Fibroblast of skin of left quadriceps (primary cell): Measurements from ENCODE around the gene MAPKAP1.

ENCODE experiments used
- DNase-seq, 2 experiments: peaks; one replicate each; pipeline ENCODE4 v3.0.0-alpha.2; 2013; ENCODE audit warnings: low read depth in 2 of 2

Gene MAPKAP1

DNA sequence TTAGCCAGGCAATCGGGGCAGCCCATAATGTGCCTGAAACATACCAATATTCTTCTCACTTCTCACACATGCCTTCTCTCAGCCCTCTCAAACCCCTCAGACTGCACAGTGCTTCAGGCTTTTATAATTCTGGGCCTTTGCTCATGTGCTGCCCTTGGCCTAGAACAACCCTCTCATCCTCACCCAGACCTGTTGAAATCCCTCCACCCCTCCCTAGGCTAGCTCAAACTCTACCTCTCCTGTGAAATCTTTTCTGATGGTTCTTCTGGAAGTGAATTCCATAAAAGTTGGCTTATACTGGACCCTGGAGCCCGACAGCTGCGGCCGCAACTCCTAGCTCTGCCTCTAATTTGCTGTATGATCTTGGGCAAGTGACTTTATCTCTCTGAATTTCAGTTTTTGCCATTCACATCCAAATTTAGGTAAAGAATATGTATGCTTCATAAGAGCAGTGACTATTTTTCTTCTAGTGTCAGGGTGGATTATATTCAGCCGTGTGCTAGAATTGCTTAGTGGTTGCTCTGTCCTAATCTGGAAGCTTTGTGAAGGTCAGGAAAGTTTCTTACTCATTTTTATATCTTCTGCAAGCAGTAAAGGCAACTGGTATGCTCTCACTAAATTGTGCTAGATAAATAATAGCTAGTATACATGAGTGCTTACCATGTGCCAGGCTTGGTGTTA is 221.4 kb downstream of the MAPKAP1 start:
- no peak for DNase-seq

DNA sequence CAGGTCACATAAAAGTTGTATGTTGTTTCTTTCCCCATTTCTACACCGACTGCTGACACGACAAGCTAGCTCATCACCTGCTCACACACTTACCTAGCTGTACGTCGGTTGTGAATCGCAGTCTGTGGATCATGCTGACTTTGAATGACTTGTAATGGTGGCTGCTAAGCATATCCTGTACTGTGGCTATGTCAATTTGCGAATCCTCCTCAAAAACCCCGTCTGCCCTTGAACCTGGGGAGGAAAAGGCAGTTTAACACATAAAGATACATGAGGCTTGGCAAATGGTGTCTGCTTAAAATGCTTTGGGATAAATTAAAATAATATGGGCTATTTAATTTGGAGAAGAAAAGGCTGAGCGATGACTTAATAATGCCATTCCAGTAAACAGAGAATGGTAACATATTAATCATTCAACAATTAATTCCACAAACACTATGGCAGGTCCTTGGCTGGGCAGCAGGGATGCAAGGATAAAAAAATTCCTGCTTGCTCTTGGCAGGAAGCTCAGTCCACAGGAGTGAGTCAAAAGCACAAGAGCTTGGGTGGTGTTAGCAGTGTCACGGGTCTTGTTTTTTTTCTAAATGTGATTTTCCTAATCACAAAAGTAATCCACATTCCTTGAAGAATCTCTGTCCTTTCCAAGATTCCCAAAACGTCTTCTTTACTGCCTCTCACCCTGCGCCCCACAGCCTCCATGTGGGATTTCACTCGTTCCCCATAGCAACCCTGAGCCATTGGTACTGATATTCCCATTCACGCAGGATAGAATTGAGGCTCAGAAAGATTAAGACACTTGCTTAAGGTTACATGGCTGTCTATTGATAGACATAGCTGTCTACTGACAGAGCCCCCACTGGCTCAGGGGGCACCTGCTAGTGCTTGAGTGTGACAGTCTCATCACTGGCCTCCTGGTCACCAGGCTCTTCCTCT is 222.4 kb downstream of the MAPKAP1 start:
- peak; percentile 76 to 79 for DNase-seq

DNA sequence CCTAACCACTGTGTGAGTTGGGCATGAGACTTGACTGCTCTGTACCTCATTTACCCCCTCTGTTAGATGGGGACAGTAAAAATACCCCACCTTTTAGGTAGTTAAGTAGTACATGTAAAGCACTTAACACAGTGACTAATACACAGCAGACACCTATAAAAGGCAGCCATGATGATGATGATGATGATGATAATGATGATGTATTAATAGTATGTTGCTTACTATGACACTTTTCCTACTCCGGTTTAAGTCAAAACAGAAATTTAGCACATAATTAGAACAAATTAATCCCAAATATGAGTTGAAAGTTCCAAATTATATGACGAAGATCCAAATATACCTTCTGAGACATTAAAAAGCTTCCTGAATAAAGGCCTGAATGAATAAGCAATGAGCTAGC is 223.3 kb downstream of the MAPKAP1 start:
- no peak for DNase-seq

DNA sequence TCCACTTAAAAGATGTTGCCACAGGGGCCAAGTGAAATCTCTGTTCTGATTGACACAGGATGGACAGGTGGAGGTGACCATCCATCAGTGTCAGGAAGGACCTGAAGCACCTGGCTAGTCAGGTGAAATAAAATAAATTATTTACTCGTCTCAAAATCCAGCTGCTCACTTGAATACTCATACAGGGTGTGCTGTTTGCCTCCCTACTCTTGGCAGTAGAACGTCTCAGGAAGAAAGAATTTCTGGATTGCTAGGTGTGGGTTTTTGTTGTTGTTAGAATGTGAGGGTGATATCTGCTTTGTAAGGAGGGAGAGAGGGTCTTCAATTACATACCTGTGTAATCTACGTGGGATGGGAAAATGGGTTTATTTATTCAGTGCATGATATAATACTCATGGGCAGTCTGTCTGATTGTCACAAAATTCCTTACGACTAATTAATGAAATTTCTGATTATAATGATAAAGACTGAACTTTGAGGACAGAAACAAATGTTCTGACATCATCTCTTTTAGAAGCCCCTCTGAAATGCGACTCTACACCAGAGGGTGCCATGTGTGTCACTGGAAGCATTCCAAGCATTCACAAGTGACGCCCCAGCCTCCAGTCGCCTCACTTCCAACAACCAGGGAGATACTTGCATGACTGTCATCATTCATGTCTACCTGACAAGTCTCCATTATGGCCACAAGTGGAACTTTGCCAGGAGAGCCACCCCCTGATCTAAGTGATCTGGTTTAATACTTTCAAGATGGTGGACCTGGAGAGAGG is 227.0 kb downstream of the MAPKAP1 start:
- DNase-seq: no peak

- no peak for DNase-seq
These were observed 229.9 kb downstream of the MAPKAP1 start for GRCh38 chr9:125477089-125477544.

DNA sequence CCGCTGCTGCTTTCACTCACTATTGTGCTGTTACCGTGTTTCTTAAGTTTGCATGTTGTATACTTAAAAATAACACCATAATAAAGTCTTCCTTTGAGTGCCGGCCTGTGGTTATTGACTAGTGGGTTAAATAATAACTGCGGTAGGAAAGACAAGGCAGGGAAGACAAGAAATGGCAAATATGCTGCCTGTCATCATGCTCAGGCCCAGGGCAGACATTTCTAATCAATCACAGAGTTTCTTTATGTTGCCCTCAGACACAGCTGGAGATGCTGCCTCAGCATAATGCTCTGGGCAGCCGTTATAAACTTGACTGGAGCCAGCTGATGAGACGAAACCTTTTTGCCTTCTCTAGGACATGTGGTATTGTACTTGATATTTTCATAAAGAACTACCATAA is 230.4 kb downstream of the MAPKAP1 start:
- no peak for DNase-seq

DNA sequence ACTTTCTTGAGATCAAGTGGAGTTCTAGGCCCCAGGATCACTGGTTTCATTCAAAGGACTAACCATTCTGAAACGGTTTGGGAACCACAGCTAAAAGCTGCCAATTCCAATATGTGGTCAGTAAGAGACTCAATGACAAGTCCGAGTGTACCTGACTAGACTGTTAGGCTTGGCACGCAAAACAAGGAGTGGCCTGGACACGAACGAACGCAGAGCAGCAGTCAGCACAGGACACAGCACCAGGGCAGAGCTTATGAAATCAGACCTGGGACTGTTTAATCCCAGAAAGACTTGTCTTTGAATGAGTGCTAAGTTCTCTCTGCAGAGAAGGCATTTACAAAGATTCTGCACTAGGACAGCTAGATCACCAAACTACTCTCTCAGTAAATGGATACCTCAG is 231.6 kb downstream of the MAPKAP1 start:
- no peak for DNase-seq

- DNase-seq: peak; percentile 35 to 49
These were observed 233.9 kb downstream of the MAPKAP1 start for GRCh38 chr9:125472926-125473701.

DNA sequence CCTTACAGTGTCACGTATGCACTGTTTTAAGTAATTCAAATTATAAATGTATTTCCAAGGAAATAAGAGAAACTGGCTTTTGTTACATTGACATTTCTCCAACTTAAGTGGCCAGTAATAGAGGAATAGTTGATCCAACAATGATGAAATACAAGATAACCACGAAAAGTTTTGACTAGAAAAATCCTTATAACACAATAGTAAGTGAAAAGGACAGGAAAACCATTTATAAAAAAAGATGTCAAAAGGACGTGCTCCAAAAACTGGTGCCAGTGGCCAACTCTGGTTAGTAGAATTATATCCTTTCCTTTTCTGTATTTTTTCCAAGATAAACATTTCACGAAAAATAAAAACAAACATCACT is 234.5 kb downstream of the MAPKAP1 start:
- no peak for DNase-seq

- DNase-seq: no peak
These were observed 236.0 kb downstream of the MAPKAP1 start for GRCh38 chr9:125470767-125471580.

DNA sequence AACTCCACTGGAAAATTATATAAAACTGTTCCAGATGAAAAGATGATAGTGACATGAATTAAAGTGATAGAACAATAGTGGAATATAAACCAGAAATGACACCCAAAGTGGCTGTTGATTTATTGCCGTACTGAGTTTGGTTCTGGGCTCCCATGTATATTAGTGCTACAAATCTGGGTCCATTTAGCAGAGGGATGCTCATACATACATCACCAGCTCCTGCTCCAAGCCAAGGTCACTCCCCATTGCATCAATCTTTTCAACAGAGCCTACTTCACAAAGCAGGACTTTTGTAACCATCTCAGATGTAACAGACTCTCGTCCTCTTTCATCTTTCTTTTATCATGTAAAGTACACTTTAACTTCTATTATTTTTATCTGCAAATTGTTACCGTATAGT is 236.8 kb downstream of the MAPKAP1 start:
- DNase-seq: no peak

GRCh38 chr9:125468646-125469045 is 238.4 kb downstream of the MAPKAP1 start:
- DNase-seq: no peak

- DNase-seq: no peak
These were observed 239.8 kb downstream of the MAPKAP1 start for GRCh38 chr9:125467116-125467740.

DNA sequence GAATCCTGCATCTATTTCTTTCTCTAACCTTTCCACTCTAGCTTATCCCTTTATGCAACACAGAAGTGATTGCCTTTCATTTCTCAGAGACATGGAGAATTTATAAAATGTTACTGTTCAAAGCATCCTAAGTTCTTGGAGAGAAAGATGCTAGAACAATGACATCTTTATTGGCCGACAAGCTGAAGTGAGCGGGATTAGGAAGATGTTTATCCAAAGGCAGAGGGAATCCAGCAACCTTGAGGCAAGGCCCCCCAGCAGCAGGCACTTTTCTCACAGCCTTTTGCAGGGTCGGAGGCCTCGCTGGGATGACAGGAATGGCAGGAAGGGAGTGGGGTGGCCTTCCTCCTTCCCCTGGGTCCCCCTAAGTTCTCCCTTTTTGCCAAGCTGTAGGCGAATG is 240.6 kb downstream of the MAPKAP1 start:
- no peak for DNase-seq

GRCh38 chr9:125464591-125465385 is 242.2 kb downstream of the MAPKAP1 start:
- no peak for DNase-seq

DNA sequence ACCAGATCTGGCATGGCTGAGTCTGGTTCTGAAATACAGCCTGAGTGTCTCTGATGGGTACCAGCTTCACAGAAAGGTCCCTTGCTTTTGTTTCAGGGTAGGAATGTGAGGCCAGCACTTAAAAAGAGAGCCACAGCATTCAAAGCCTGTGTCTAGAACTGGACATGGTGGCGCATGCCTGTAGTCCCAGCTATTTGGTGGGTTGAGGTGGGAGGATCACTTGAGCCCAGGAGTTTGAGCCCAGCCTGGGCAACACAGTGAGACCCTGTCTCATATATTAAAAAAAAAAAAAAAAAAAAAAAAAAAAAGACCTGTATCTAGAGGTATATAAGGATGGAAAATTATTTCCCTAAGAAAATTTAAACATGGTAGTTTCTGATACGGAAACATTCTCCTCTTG is 243.1 kb downstream of the MAPKAP1 start:
- no peak for DNase-seq

GRCh38 chr9:125462861-125463291 is 244.1 kb downstream of the MAPKAP1 start:
- peak in 1 of 2 experiments; percentile 10 for DNase-seq

DNA sequence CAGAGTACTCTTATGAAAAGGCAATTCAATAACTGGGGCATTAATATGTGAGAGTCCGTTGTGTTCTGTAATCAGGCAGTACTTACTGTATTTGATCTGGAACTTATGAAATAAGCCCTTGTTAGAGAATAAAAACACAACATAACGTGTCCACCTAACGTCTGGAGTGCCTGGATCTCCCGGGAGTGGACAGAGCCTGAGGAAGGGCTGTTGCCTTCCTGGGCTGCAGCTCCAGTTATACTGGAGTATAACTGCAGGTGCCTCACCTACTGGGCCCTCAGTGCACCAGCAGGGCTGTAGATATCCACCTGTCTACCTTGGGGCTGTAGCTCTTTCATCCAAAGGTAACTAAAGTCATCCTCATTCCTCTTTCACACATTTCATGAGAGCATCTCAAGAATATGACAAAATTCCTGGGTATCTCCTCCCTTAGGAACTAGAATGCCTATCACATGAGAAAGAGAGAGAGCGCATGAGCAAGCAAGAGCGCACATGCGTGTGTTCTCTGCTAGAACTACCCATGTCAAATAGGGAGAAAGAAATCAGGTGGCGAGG is 245.3 kb downstream of the MAPKAP1 start:
- DNase-seq: no peak
